Mesendoderm (in vitro differentiated cells): ENCODE measurements around the gene PRB3. TPM values are rescaled to one million over a fixed set of nuclear protein-coding genes. Genes with fewer than 3 reads are reported as not detected.

Experiments
- DNase-seq: peaks from one replicate; pipeline ENCODE4 v3.0.0; 2013
- H2AK5ac ChIP-seq: 2 replicates; pipeline ENCODE4 v1.6.1; 2013; ENCODE audit warnings: low read length, inconsistent platforms
- H2BK120ac ChIP-seq: 2 replicates; pipeline ENCODE4 v1.6.1; 2013; ENCODE audit warnings: low read depth, mild to moderate bottlenecking, low read length, moderate library complexity, mixed read lengths
- H2BK15ac ChIP-seq: replicated peaks from 2 replicates; pipeline ENCODE4 v1.6.1; 2013; ENCODE audit warnings: low read depth, mild to moderate bottlenecking, moderate library complexity
- H2BK5ac ChIP-seq: 2 replicates; pipeline ENCODE4 v1.6.1; 2013; ENCODE audit warnings: low read length, inconsistent platforms
- H3K18ac ChIP-seq: 2 replicates; pipeline ENCODE4 v1.6.1; 2013; ENCODE audit warnings: mild to moderate bottlenecking, low read length, mixed read lengths
- H3K23ac ChIP-seq: one replicate; pipeline ENCODE4 v1.6.1; 2013; ENCODE audit warnings: low read length
- H3K27ac ChIP-seq: 2 replicates; pipeline ENCODE4 v1.5.1; 2013; ENCODE audit warnings: low read depth, mild to moderate bottlenecking, inconsistent platforms, low read length, moderate library complexity
- H3K27me3 ChIP-seq: 2 replicates; pipeline ENCODE4 v1.6.1; 2013; ENCODE audit warnings: low read length, control low read depth, mild to moderate bottlenecking, inconsistent platforms; ENCODE audit not compliant: insufficient read depth, poor library complexity
- H3K36me3 ChIP-seq: 2 replicates; pipeline ENCODE4 v1.6.1; 2013; ENCODE audit warnings: low read length, inconsistent platforms; ENCODE audit not compliant: control insufficient read depth, insufficient read depth
- H3K4ac ChIP-seq: one replicate; pipeline ENCODE4 v1.6.1; 2013; ENCODE audit warnings: low read depth, mild to moderate bottlenecking, low read length, moderate library complexity
- H3K4me1 ChIP-seq: 2 replicates; pipeline ENCODE4 v1.6.1; 2013; ENCODE audit warnings: low read depth, low read length, inconsistent platforms; ENCODE audit not compliant: control insufficient read depth
- H3K4me2 ChIP-seq: 2 replicates; pipeline ENCODE4 v1.6.1; 2013; ENCODE audit warnings: low read length
- H3K4me3 ChIP-seq: 2 replicates; pipeline ENCODE4 v1.5.1; 2013; ENCODE audit warnings: mild to moderate bottlenecking, low read length
- H3K56ac ChIP-seq: one replicate; pipeline ENCODE4 v1.6.1; 2013; ENCODE audit warnings: low read length
- H3K79me1 ChIP-seq: 2 replicates; pipeline ENCODE4 v1.6.1; 2013; ENCODE audit warnings: low read length, inconsistent platforms
- H3K79me2 ChIP-seq: 2 replicates; pipeline ENCODE4 v1.6.1; 2013; ENCODE audit warnings: mild to moderate bottlenecking, low read length; ENCODE audit not compliant: control insufficient read depth, insufficient read depth
- H3K9ac ChIP-seq: 2 replicates; pipeline ENCODE4 v1.6.1; 2013; ENCODE audit warnings: low read length, inconsistent platforms
- H4K5ac ChIP-seq: one replicate; pipeline ENCODE4 v1.6.1; 2013; ENCODE audit warnings: low read length
- H4K8ac ChIP-seq: one replicate; pipeline ENCODE4 v1.6.1; 2013; ENCODE audit warnings: low read depth, mild to moderate bottlenecking, control low read depth, low read length, moderate library complexity
- WGBS: extraction: QIAGEN DNeasy Blood & Tissue Kit; methylation state at CpG from one replicate; pipeline ENCODE4 v1.1.7; 2013; ENCODE audit warnings: low lambda C conversion rate, missing lambda C conversion rate; ENCODE audit not compliant: insufficient coverage; ENCODE audit errors: extremely low coverage; 5-methylcytosine and 5-hydroxymethylcytosine counted together
- polyA plus RNA-seq, 2 experiments: library from polyadenylated mRNA; stranded (reverse); fragments of 200-250 nt; gene quantifications; one replicate each; pipeline ENCODE4 v1.2.3, GENCODE V29; 2013

Gene PRB3
- polyA plus RNA-seq (2013, experiment 1 of 2), result 0.90 TPM
- polyA plus RNA-seq (2013, experiment 2 of 2), result 0.95 TPM

GRCh38 chr12:11269607-11270006, at the start of gene PRB3:
Gene PRB3 (minus strand): TSS chr12:11269707. CDS start chr12:11269669, 38 bp downstream.
- Histone ChIP-seq H3K4me2 (no peak within 1 kb of the TSS), H2BK120ac (no peak within 1 kb of the TSS), H4K5ac (no peak within 1 kb of the TSS), H3K27ac (no peak within 1 kb of the TSS), H3K23ac (no peak within 1 kb of the TSS), H2BK15ac (no peak within 1 kb of the TSS), H3K18ac (no peak within 1 kb of the TSS), H3K4ac (no peak within 1 kb of the TSS), H2AK5ac (no peak within 1 kb of the TSS), H3K4me3 (no peak within 1 kb of the TSS), H3K36me3 (no peaks in the 10 kb centered on the region), H2BK5ac (no peak within 1 kb of the TSS), H3K27me3 (no peaks in the 10 kb centered on the region), H3K4me1 (no peaks in the 10 kb centered on the region), H3K79me1 (no peaks in the 10 kb centered on the region), H4K8ac (no peak within 1 kb of the TSS), H3K9ac (no peak within 1 kb of the TSS), H3K56ac (no peak within 1 kb of the TSS), H3K79me2 (no peaks in the 10 kb centered on the region)
- no peak for DNase-seq
- no CpG with 5 or more reads among the region's 3 CpGs for WGBS

- H4K5ac ChIP-seq, result no peak within 1 kb of the TSS
- H3K79me2 ChIP-seq, result no peaks in the 10 kb centered on the region
- H3K79me1 ChIP-seq, result no peaks in the 10 kb centered on the region
- H4K8ac ChIP-seq, result no peak within 1 kb of the TSS
- H2BK120ac ChIP-seq, result no peak within 1 kb of the TSS
- WGBS, result no CpG with 5 or more reads among the region's 3 CpGs
- H3K23ac ChIP-seq, result no peak within 1 kb of the TSS
- no peak within 1 kb of the TSS for H3K18ac ChIP-seq
- H2BK5ac ChIP-seq, result no peak within 1 kb of the TSS
- H2AK5ac ChIP-seq, result no peak within 1 kb of the TSS
- no peak within 1 kb of the TSS for H2BK15ac ChIP-seq
- H3K9ac ChIP-seq, result no peak within 1 kb of the TSS
- no peak for DNase-seq
- H3K56ac ChIP-seq, result no peak within 1 kb of the TSS
- no peaks in the 10 kb centered on the region for H3K4me1 ChIP-seq
- H3K27me3 ChIP-seq, result no peaks in the 10 kb centered on the region
- no peak within 1 kb of the TSS for H3K4me3 ChIP-seq
- H3K4me2 ChIP-seq, result no peak within 1 kb of the TSS
- H3K27ac ChIP-seq, result no peak within 1 kb of the TSS
- H3K36me3 ChIP-seq, result no peaks in the 10 kb centered on the region
- H3K4ac ChIP-seq, result no peak within 1 kb of the TSS
Measured at GRCh38 chr12:11310336-11310735, 40.8 kb upstream of the PRB3 start, which contains the start of gene PRB4. Gene PRB4 (minus strand): TSS chr12:11310436. CDS start chr12:11310398, 38 bp downstream.

- no peaks in the 10 kb centered on the region for H3K27me3 ChIP-seq
- H3K23ac ChIP-seq, result no peak overlapping the region
- no peaks in the 10 kb centered on the region for H3K79me2 ChIP-seq
- no peaks in the 10 kb centered on the region for H3K36me3 ChIP-seq
- no peak overlapping the region for H3K9ac ChIP-seq
- H3K4me1 ChIP-seq, result no peaks in the 10 kb centered on the region
- no peak overlapping the region for H4K8ac ChIP-seq
- no peak overlapping the region for H2AK5ac ChIP-seq
- DNase-seq, result no peak
- no peak overlapping the region for H4K5ac ChIP-seq
- no peak overlapping the region for H3K4me2 ChIP-seq
- H3K79me1 ChIP-seq, result no peaks in the 10 kb centered on the region
- H3K4ac ChIP-seq, result no peak overlapping the region
- H3K56ac ChIP-seq, result no peak overlapping the region
- no peak overlapping the region for H3K4me3 ChIP-seq
- no peak overlapping the region for H3K18ac ChIP-seq
- H3K27ac ChIP-seq, result no peak overlapping the region
- H2BK15ac ChIP-seq, result no peak overlapping the region
- WGBS, result no CpG with 5 or more reads among the region's 2 CpGs
- no peak overlapping the region for H2BK5ac ChIP-seq
- no peak overlapping the region for H2BK120ac ChIP-seq
Measured at GRCh38 chr12:11307143-11307542, 37.6 kb upstream of the PRB3 start.

- no peak overlapping the region for H2BK5ac ChIP-seq
- H4K5ac ChIP-seq, result no peak overlapping the region
- H3K56ac ChIP-seq, result no peak overlapping the region
- H3K18ac ChIP-seq, result no peak overlapping the region
- no peak overlapping the region for H4K8ac ChIP-seq
- no peak overlapping the region for H3K23ac ChIP-seq
- DNase-seq, result no peak
- no peak overlapping the region for H3K4me2 ChIP-seq
- H3K4me3 ChIP-seq, result no peak overlapping the region
- H3K9ac ChIP-seq, result no peak overlapping the region
- no peaks in the 10 kb centered on the region for H3K79me1 ChIP-seq
- no peak overlapping the region for H2BK120ac ChIP-seq
- no peaks in the 10 kb centered on the region for H3K36me3 ChIP-seq
- H3K27me3 ChIP-seq, result no peaks in the 10 kb centered on the region
- no peaks in the 10 kb centered on the region for H3K79me2 ChIP-seq
- H2BK15ac ChIP-seq, result no peak overlapping the region
- no peak overlapping the region for H2AK5ac ChIP-seq
- no peak overlapping the region for H3K4ac ChIP-seq
- no peak overlapping the region for H3K27ac ChIP-seq
- WGBS, result no CpG with 5 or more reads among the region's 3 CpGs
- H3K4me1 ChIP-seq, result no peaks in the 10 kb centered on the region
Measured at GRCh38 chr12:11273449-11273848, 3.9 kb upstream of the PRB3 start.

- Histone ChIP-seq H3K4ac (no peak overlapping the region), H3K4me1 (no peaks in the 10 kb centered on the region), H2BK15ac (no peak overlapping the region), H3K4me2 (no peak overlapping the region), H4K8ac (no peak overlapping the region), H2BK120ac (no peak overlapping the region), H3K9ac (no peak overlapping the region), H3K56ac (no peak overlapping the region), H3K18ac (no peak overlapping the region), H3K27me3 (no peaks in the 10 kb centered on the region), H3K79me2 (no peaks in the 10 kb centered on the region), H2BK5ac (no peak overlapping the region), H3K4me3 (no peak overlapping the region), H3K23ac (no peak overlapping the region), H3K27ac (no peak overlapping the region), H4K5ac (no peak overlapping the region), H2AK5ac (no peak overlapping the region), H3K36me3 (no peaks in the 10 kb centered on the region), H3K79me1 (no peaks in the 10 kb centered on the region)
- WGBS, result no CpG with 5 or more reads among the region's 1 CpG
- DNase-seq, result no peak
Measured at GRCh38 chr12:11264501-11264900, 5.0 kb downstream of the PRB3 start.

- WGBS, result no CpG with 5 or more reads among the region's 1 CpG
- no peak overlapping the region for H3K9ac ChIP-seq
- H3K27me3 ChIP-seq, result no peaks in the 10 kb centered on the region
- H3K36me3 ChIP-seq, result no peaks in the 10 kb centered on the region
- DNase-seq, result no peak
- H3K4me2 ChIP-seq, result no peak overlapping the region
- H2AK5ac ChIP-seq, result no peak overlapping the region
- no peak overlapping the region for H3K27ac ChIP-seq
- H2BK5ac ChIP-seq, result no peak overlapping the region
- no peak overlapping the region for H4K5ac ChIP-seq
- no peak overlapping the region for H3K23ac ChIP-seq
- no peaks in the 10 kb centered on the region for H3K79me1 ChIP-seq
- H4K8ac ChIP-seq, result no peak overlapping the region
- no peak overlapping the region for H3K56ac ChIP-seq
- H3K4ac ChIP-seq, result no peak overlapping the region
- H3K18ac ChIP-seq, result no peak overlapping the region
- no peaks in the 10 kb centered on the region for H3K79me2 ChIP-seq
- no peak overlapping the region for H3K4me3 ChIP-seq
- H2BK15ac ChIP-seq, result no peak overlapping the region
- no peaks in the 10 kb centered on the region for H3K4me1 ChIP-seq
- H2BK120ac ChIP-seq, result no peak overlapping the region
Measured at GRCh38 chr12:11246489-11246888, 23.0 kb downstream of the PRB3 start.
